Measurements from ENCODE around the gene DGLUCY.

The DGLUCY gene

GRCh38 chr14:91249841-91250616, 136.2 kb downstream of the DGLUCY start:
- Histone ChIP-seq H3K27ac (ENCODE audit: low read depth, low read length) (peak overlapping the region; percentile 83), H3K27me3 (ENCODE audit: control insufficient read depth, low read length) (no peaks in the 10 kb centered on the region), H3K4me3 (ENCODE audit: low read length) (peak overlapping the region; percentile 56), H3K9me2 (replicated peaks; ENCODE audit: control insufficient read depth, low read length) (no peaks in the 10 kb centered on the region), H3F3A (ENCODE audit: control insufficient read depth, insufficient read depth) (peaks cover 28% of the 10 kb centered on the region), H3K4me2 (ENCODE audit: low read length) (peak overlapping the region; percentile 70), H4K20me1 (ENCODE audit: control insufficient read depth, insufficient read depth, low read depth, low read length) (no peaks in the 10 kb centered on the region), H3K9me3 (ENCODE audit: control insufficient read depth, insufficient read depth, low read length) (no peaks in the 10 kb centered on the region), H3K79me2 (ENCODE audit: control insufficient read depth, low read length) (no peaks in the 10 kb centered on the region), H3K4me1 (ENCODE audit: control insufficient read depth, low read length) (peaks cover 82% of the 10 kb centered on the region), H3K36me3 (ENCODE audit: control insufficient read depth, low read length) (no peaks in the 10 kb centered on the region)
- TF ChIP-seq EZH2phosphoT487 (IDR thresholded peaks at IDR 0.05; ENCODE audit: borderline replicate concordance, low read length), result no peak
- TF ChIP-seq CTCF (IDR thresholded peaks at IDR 0.05; ENCODE audit: low read depth, low read length, poor library complexity, severe bottlenecking), result no peak

- H3K27me3 ChIP-seq (ENCODE audit: control insufficient read depth, low read length), result no peaks in the 10 kb centered on the region
- no peak for TF ChIP-seq CTCF (IDR thresholded peaks at IDR 0.05; ENCODE audit: low read depth, low read length, poor library complexity, severe bottlenecking)
- H4K20me1 ChIP-seq (ENCODE audit: control insufficient read depth, insufficient read depth, low read depth, low read length), result no peaks in the 10 kb centered on the region
- H3K79me2 ChIP-seq (ENCODE audit: control insufficient read depth, low read length), result no peaks in the 10 kb centered on the region
- peaks cover 80% of the 10 kb centered on the region for H3K4me1 ChIP-seq (ENCODE audit: control insufficient read depth, low read length)
- H3K27ac ChIP-seq (ENCODE audit: low read depth, low read length), result peak overlapping the region; percentile 83
- H3K9me3 ChIP-seq (ENCODE audit: control insufficient read depth, insufficient read depth, low read length), result no peaks in the 10 kb centered on the region
- H3K4me3 ChIP-seq (ENCODE audit: low read length), result peak overlapping the region; percentile 56
- H3K9me2 ChIP-seq (replicated peaks; ENCODE audit: control insufficient read depth, low read length), result no peaks in the 10 kb centered on the region
- H3K36me3 ChIP-seq (ENCODE audit: control insufficient read depth, low read length), result no peaks in the 10 kb centered on the region
- peaks cover 36% of the 10 kb centered on the region for H3F3A ChIP-seq (ENCODE audit: control insufficient read depth, insufficient read depth)
- H3K4me2 ChIP-seq (ENCODE audit: low read length), result peak overlapping the region; percentile 70
Observed at GRCh38 chr14:91250912-91251311, 137.0 kb downstream of the DGLUCY start.

- Histone ChIP-seq H3K9me3 (ENCODE audit: control insufficient read depth, insufficient read depth, low read length) (no peaks in the 10 kb centered on the region), H3K4me3 (ENCODE audit: low read length) (peak overlapping the region; percentile 79), H3F3A (ENCODE audit: control insufficient read depth, insufficient read depth) (peaks cover 33% of the 10 kb centered on the region), H3K36me3 (ENCODE audit: control insufficient read depth, low read length) (no peaks in the 10 kb centered on the region), H3K4me1 (ENCODE audit: control insufficient read depth, low read length) (peaks cover 88% of the 10 kb centered on the region), H4K20me1 (ENCODE audit: control insufficient read depth, insufficient read depth, low read depth, low read length) (no peaks in the 10 kb centered on the region), H3K79me2 (ENCODE audit: control insufficient read depth, low read length) (no peaks in the 10 kb centered on the region), H3K27ac (ENCODE audit: low read depth, low read length) (no peak overlapping the region), H3K4me2 (ENCODE audit: low read length) (peak overlapping the region; percentile 92), H3K27me3 (ENCODE audit: control insufficient read depth, low read length) (no peaks in the 10 kb centered on the region), H3K9me2 (replicated peaks; ENCODE audit: control insufficient read depth, low read length) (no peaks in the 10 kb centered on the region)
- no peak for TF ChIP-seq CTCF (IDR thresholded peaks at IDR 0.05; ENCODE audit: low read depth, low read length, poor library complexity, severe bottlenecking)
- TF ChIP-seq EZH2phosphoT487 (IDR thresholded peaks at IDR 0.05; ENCODE audit: borderline replicate concordance, low read length), result no peak
Observed at GRCh38 chr14:91252871-91253794, 139.3 kb downstream of the DGLUCY start.
